GM03348 (cell line): ENCODE results near the gene ANGPTL2.
"Not testable (repeated sequence)": the region's sequence is repeated elsewhere in the genome, so short reads cannot be mapped to it uniquely, and the experiment has no call there.

Experiments used
- DNase-seq: peaks from one replicate; pipeline ENCODE4 v3.0.0; 2012; ENCODE audit warnings: low spot score

ANGPTL2 gene

DNA sequence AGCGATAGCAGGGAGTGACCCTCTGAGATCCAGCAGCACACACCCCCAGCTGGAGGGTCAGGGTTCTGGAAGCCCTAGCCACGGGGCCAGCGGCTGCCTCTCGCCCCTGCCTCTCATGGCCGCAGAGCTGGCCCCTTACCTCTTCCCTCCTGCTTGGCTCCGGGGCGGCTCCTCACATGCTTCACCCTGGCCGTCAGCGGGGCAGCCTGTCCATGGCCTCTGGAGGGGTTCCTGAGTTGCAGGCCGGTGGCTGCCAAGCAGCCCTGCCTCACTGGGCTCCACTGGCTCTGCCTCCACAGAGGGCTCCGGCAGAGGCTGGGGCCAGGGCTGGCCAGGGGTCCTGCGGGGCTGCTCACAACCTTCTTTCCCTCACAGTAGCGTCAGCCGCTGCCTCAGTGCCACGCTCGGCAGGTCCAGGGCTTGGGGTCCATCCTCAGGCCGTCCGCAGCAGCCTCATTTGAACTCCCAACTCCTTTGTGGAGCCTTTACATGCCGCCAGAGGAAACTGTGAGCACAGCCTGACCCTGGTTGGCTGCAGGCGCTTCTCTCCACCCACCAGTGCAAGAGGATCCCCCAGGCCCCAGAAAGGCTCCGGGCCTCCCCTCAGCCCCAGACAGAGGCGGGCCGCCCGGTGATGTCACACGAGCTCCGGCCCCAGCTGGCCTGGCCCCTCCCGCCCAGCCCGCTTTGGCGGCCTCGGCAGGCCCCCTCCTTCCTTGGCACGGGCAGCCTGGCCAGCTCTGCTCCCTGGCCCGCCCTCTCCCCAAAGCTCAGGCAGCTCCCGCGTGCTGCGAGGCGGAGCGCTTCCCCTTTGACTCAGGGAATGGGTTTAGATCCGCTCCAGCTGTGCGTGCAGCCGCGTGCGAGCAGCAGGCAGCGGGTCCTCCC, at the start of gene ANGPTL2:
Gene ANGPTL2 (minus strand): TSS at position 460 of the 888 bp plus-strand sequence. CDS start 13,904 bp downstream, outside the sequence.
- DNase-seq, result peak; percentile 97

DNA sequence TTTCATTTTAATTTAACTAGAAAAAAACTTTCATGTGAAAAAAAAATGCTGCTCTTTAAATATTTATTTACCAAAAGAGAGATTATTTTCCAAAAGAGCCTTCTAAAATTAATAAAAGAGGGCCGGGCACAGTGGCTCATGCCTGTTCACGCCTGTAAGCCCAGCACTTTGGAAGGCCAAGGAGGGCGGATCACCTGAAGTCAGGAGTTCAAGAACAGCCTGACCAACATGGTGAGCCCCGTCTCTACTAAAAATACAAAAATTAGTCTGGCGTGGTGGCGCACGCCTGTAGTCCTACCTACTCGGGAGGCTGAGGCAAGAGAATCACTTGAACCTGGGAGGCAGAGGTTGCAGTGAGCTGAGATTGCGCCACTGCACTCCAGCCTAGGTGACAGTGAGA, 48.9 kb upstream of the ANGPTL2 start:
- DNase-seq, result not testable (repeated sequence)

GRCh38 chr9:127170652-127171051, 48.2 kb upstream of the ANGPTL2 start:
- no peak for DNase-seq

DNA sequence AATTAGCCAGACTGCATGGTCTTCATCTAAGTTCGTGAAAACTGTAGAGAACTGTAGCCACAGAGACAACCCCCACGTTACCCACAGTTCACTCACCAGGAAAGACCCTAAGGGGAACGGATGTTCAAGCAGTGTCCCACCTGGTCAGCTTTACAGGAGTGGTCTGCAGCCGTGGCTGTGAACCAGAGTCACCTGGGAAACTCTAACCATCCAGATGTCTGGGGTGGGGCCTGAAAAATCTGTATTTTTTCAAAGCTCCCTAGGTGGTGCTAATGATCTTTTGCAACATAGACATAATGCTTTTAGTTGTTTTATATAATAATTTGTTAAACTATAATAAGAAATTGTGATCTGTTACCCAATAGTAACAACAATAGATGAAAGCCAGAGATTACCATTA, 47.7 kb upstream of the ANGPTL2 start:
- no peak for DNase-seq

DNA sequence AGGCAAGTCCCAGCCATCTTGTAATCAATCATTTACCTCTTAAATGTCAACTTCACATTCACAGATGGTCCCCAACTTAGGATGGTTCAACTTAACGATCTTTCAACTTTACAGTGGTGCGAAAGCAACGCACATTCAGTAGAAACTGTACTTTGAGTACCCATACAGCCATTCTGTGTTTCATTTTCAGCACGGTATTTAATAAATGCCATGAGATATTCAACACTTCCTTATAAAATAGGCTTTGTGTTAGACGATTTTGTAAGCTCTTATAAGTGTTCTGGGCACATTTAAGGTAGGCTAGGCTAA, 47.1 kb upstream of the ANGPTL2 start:
- DNase-seq, result no peak

DNA sequence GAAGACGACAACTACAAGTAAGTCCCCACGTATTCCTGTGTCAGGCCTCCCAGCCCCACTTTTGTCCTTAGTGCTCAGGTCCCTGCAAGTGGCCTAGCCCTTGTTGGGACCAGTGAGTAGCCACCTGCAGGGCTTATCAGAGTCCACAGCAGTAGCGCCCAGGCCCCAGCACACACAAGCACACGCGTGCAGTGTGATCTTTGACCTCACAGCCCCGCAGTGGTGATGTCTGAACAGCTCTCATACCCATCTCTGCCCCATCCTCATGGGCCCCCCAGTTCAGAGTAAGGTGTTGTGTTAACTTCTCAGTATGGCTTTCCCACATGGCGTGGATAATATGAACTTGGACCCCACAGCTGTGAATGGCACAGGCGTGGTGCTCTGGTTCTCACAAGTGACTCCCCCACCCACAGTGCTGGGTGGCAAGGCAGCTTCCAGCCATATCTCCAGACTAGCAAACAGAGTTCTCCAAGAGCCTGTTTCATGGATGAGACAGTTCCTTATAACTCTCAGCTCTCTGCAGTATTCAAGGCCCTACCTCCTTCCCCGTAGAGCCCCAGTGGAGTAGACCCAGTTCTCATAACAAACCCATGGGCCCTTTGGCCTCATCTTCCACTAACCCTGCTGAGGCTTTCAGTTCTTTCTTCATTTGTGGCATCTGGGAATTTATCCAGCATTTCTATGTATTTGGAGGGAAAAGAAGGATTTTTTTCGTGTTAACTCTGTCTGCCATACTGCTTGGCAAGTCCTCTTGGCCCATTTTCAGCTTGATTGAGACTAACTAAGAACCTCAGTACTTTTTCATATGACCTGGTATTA, 46.5 kb upstream of the ANGPTL2 start:
- no peak for DNase-seq

DNA sequence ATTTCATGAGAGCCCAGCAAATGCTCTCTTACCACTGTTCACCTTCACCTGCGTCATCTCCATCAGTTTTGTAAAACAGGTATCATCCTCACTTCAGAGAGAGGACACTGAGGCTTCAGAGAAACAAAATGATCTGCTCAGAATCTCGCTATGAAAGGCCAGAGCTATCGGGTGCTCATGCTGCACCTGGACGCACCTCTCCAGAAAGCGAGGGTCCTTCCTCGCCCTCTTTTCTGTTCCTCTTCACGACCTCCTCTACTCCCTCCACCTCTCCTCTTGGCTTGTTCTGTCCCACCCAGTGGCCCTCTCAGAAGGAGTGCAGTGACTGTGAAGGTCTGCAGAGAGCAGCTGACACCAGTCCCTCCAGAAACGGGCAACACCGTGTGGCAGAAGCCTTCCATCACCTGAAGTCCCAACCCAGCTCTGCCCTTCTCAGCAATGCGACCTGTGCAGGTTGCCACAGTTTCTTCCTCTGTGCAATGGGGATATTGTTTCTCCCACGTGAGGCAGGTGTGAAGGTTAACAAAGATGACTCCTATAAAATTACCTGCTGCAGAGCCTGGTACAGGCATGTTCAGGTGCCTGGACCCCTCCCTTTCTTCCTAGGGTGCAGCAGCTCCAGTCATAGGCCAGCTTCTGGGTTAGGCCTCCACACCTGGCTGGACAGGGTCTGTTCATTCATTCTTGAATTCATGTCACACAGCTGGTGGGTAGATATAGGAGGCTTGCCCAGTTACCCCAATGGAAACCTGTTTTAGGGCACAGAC, 45.3 kb upstream of the ANGPTL2 start:
- no peak for DNase-seq

GRCh38 chr9:127166651-127167524, 44.5 kb upstream of the ANGPTL2 start:
- peak; percentile 43 for DNase-seq

DNA sequence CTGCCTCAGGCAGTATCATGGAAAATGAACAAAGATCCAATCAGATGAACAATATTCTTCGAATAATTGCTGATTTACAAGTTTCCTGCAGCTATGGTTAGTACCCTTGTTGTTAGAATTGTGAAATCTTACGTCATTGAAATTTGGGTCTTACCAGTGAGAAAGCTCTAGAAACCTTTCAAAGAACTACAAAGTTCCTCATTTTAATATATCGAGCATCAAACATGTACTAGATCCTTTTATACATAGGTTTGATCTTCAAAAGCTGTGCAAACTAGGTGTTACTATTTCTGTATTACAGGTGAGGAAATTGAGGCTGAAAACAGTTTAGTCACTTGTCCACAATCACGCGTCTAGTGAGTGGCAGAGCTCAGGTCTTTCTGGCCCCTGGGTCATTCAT, 43.7 kb upstream of the ANGPTL2 start:
- no peak for DNase-seq

DNA sequence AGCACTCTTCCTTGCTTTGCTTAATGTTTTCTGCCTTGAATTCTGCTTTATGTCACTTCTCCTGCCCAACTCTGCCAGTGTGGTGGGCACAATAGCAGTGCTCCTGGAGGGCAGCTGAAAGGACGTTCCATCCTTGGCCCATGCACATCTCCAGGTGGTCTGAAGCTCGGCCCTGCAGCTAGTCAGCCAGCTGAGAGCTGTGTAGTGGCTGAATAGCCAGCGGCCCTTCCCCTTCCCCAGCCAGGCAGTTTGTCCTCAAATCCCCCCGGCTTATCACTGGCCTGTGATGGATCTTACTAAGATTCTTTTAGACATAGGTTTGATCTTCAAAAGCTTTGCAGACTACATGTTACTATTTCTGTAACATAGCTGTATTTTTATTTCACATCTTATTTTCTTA, 42.7 kb upstream of the ANGPTL2 start:
- no peak for DNase-seq

DNA sequence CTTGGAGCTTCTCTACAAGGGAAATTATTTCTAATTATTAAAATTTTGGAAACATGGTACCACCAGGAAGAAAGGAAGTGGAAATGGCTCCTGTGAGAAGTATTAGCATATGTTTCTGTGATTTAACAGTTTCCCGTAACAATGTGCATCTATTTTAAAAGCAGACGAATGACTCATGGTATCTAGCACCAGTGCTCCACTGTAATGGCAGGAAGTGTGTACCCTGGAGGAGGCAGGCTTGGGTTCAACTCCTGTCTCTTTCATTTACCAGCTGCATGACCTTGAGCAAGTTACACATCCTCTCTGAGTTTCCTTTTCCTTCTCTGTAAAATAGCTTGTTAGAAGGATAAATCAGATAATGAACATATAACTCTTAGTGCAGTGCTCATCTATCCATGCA, 41.0 kb upstream of the ANGPTL2 start:
- peak; percentile 73 for DNase-seq

DNA sequence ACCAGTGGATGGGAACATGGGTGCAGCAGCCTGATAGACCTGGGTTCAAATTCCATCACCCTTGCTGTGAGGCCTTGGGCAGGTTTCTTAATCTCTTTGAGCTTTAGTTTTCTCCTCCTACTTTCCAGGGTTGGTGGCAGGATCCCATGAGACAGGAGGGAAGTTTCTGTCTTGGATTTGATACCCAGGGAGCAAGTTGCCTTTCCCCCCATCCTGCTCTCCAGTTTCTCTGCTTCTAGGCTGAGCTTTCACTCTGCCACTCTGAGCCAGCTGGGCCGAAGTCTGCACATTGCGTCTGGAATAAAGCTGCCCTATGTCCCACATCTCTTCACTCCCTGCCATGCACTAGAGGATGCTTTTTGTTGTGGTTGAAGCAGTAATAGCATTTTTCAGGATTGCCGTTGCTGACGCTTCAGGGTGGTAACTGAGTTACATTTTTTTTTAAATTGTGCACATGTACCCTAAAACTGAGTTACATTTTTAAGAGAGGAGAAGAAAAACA, 40.5 kb upstream of the ANGPTL2 start:
- DNase-seq, result no peak

DNA sequence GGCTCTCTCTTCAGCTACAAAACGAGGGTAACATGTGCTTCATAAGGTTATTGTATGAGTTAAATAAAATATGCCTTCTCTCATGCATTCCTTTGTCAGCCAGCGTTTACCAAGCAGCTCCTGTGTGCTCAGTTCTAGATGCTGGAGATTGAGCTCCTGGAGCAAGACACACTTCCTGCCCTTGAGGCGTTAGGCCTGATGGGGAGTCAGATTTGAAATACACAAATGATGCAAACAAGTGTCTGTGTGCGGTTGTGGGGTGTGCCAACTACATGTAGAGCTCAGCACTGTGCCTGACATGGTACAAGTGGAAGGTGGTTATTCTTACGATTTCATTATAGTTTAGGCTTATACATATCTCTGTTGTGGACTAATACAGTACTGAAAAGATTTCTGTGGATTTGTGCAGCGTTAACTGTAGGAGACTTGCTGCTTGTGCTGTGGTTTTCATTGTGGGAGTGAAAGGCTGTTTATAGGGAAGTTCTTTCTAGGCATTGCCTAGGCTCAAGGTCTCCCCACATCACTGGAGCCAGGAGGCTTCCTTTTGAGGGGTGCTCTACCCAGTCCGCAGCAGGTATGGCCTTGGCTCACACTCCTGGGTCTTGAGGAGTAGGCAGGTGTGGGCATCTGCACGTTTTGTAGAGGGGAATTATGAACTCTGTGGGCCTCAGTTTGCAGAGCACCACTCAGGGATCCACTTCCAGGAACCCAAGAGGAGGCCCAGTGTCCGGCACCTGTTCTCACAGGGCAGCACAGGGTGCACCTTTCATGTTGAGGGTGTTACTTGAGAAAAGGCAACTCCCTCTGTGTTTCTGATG, 39.8 kb upstream of the ANGPTL2 start:
- no peak for DNase-seq

DNA sequence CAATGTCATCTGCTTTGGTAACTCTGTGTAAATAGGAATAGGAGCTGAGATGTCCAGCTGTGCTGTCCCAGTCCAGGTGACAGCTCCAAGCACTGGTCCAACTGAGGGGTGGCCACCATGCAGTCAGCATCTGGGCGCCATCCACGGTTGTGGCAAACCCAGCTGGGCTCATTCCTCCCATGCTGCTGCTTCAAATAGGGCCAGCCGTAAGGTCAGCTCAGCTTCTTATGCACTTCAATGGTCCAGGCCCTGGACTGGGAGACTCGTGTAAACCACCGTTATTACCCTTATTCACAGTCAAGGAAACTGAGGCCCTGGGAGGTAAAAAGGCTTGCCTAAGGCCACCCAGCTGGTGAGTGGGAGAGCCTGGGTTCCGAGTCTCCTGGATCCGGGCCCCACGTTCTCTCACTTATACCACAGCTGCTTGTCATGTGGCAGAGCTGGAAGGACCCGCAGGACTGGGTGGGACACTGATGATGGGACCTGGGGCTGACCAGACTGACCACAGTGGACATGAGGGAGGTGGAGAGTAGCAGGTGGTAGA, 38.7 kb upstream of the ANGPTL2 start:
- no peak for DNase-seq

DNA sequence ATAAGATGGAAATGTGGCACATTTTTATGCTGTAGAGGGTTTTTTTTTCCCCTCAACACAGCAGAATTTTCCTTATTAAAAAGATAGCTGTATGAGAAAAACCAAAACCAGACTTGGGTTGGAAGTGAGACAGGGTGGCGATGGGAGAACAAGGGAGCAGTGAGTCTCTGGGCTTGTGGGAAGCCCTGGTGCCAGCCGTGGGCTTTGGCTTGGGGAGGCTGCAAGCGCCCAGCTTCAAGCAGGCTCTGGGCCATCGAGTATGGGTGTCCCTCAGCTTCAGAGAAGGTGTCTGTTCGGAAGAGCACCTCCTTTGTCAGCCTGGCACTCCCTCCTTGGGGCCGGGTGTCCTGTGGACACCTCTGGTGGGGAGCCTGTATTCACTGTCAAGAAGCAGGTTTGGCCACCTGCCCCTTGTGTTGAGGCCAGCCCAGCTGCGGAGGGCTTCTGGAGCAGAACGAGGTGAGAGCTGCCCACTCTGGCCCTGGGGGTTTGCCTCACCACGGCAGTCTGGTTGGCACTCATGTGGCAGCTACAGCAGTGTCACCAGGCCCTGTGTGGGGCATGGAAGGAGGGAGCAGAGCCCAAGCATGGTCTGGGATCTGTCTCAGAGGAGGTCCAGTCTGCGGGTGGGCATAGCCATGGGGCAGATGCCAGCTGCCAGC, 37.6 kb upstream of the ANGPTL2 start:
- DNase-seq, result no peak

GRCh38 chr9:127159325-127159801, 36.9 kb upstream of the ANGPTL2 start:
- DNase-seq, result peak; percentile 81

DNA sequence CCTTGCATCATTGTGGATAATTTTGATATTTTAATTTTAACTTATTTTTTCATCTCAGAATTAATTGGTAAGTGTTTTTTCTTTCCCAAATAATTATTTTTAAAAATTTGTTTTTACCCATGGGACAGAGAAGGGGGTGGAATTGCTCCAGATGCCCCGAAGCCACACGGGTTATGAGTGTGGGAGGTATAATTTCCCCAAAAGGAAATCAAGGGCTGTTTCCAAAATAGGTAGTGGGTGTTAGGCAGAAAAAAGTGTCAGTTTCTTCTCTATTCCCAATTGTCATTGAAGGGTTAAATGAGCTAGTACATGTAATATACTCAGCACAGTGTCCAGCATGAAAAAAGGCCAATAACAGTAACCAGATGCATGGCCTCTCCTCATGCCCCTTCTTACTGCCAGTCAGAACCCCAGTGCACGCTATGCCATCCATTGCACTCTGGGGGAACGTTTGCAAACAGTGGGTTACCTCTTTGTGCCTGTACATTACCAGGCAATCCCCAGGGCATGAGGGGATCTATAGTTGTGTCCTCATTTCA, 36.4 kb upstream of the ANGPTL2 start:
- no peak for DNase-seq

GRCh38 chr9:127155314-127155960, 33.0 kb upstream of the ANGPTL2 start:
- DNase-seq, result no peak
